ENCODE data around the gene RERGL. TPM values are rescaled to one million over a fixed set of nuclear protein-coding genes. Genes with fewer than 3 reads are reported as not detected.

The RERGL gene
- total and polyA plus RNA-seq, 2 donors from 2014 or later: 25.3 to 48.4 TPM

Other genes starting within 250 kb of the RERGL start
- gene PIK3C2G, start 171.3 kb upstream of the RERGL start, total RNA-seq: 5.8 TPM
- 4.4 TPM for gene PIK3C2G, start 171.3 kb upstream of the RERGL start, polyA plus RNA-seq (ENCODE audit: insufficient read depth, low read depth, low replicate concordance)

Data from kidney (tissue), 2 donors.